MCF 10A (cell line): Measurements from ENCODE around the gene TUBGCP3. TPM values are rescaled to one million over a fixed set of nuclear protein-coding genes. Genes with fewer than 3 reads are reported as not detected.
"Not testable (repeated sequence)": the region's sequence is repeated elsewhere in the genome, so short reads cannot be mapped to it uniquely, and the experiment has no call there.

ENCODE experiments used
- BruUV-seq: library from RNA; stranded (reverse); fragments of 400-500 nt; replicated peaks from 2 replicates; lab custom pipeline; 2021; lab: Mats Ljungman, UMichigan
- CTCF ChIA-PET: fragments of 300-600 bp; sonication (Branson Sonifier 250); formaldehyde crosslinking; extraction: SDS; loops from one replicate; lab custom pipeline; 2021; ENCODE audit warnings: antibody characterized with exemption, inconsistent platforms; lab: Yijun Ruan, JAX
- POLR2A ChIA-PET: fragments of 300-600, 350-650 bp; sonication (Branson Sonifier 250); formaldehyde crosslinking; extraction: SDS; loops from one replicate; lab custom pipeline; 2020; ENCODE audit warnings: antibody characterized with exemption, inconsistent platforms; lab: Yijun Ruan, JAX
- DNase-seq: peaks from one replicate; pipeline ENCODE4 v3.0.0-alpha.2; 2018; ENCODE audit not compliant: unreplicated experiment
- H3K27ac Mint-ChIP-seq: one replicate; pipeline ENCODE4 v1.8.0; 2022; ENCODE audit warnings: mild to moderate bottlenecking, low read depth, mixed read lengths; ENCODE audit not compliant: unreplicated experiment
- H3K27me3 Mint-ChIP-seq: one replicate; pipeline ENCODE4 v1.8.0; 2022; ENCODE audit warnings: mixed read lengths; ENCODE audit not compliant: insufficient read depth, unreplicated experiment
- H3K36me3 Mint-ChIP-seq: one replicate; pipeline ENCODE4 v1.8.0; 2022; ENCODE audit warnings: mild to moderate bottlenecking, moderate library complexity, mixed read lengths; ENCODE audit not compliant: insufficient read depth, unreplicated experiment
- H3K4me1 Mint-ChIP-seq: one replicate; pipeline ENCODE4 v1.8.0; 2022; ENCODE audit warnings: mixed read lengths; ENCODE audit not compliant: insufficient read depth, unreplicated experiment
- H3K4me3 Mint-ChIP-seq: one replicate; pipeline ENCODE4 v1.8.0; 2022; ENCODE audit warnings: mild to moderate bottlenecking, moderate library complexity, mixed read lengths; ENCODE audit not compliant: unreplicated experiment
- H3K9me3 Mint-ChIP-seq: one replicate; pipeline ENCODE4 v1.8.0; 2022; ENCODE audit warnings: mixed read lengths; ENCODE audit not compliant: unreplicated experiment
- intact Hi-C: fragments of 100-400 bp; cut with micrococcal nuclease; formaldehyde crosslinking; loops from 2 replicates; pipeline ENCODE4 v1.14.1; 2022
- total RNA-seq: library from RNA; stranded (reverse); gene quantifications from 2 replicates; pipeline ENCODE4 v1.2.3, GENCODE V29; 2022
- TF ChIP-seq, protein P1 (sequence below): fragments of 200-600 bp; IDR thresholded peaks from one replicate; pipeline ENCODE4 v1.8.0; 2022; ENCODE audit warnings: antibody characterized with exemption, mild to moderate bottlenecking; ENCODE audit not compliant: unreplicated experiment

Gene TUBGCP3
- total RNA-seq, 1 experiment from 2014 or later: 35.7 TPM

GRCh38 chr13:112554214-112554850 lies 33.6 kb downstream of the TUBGCP3 start:
- no peaks in the 10 kb centered on the region for H3K4me1 Mint-ChIP-seq
- intact Hi-C loops: no loop called here
- BruUV-seq: no TSS peak
- no peaks in the 10 kb centered on the region for H3K9me3 Mint-ChIP-seq
- no peaks in the 10 kb centered on the region for H3K27me3 Mint-ChIP-seq
- H3K4me3 Mint-ChIP-seq: no peak overlapping the region
- POLR2A ChIA-PET: no interaction called here
- DNase-seq: no peak
- H3K27ac Mint-ChIP-seq: no peak overlapping the region
- TF ChIP-seq, protein P1, sequence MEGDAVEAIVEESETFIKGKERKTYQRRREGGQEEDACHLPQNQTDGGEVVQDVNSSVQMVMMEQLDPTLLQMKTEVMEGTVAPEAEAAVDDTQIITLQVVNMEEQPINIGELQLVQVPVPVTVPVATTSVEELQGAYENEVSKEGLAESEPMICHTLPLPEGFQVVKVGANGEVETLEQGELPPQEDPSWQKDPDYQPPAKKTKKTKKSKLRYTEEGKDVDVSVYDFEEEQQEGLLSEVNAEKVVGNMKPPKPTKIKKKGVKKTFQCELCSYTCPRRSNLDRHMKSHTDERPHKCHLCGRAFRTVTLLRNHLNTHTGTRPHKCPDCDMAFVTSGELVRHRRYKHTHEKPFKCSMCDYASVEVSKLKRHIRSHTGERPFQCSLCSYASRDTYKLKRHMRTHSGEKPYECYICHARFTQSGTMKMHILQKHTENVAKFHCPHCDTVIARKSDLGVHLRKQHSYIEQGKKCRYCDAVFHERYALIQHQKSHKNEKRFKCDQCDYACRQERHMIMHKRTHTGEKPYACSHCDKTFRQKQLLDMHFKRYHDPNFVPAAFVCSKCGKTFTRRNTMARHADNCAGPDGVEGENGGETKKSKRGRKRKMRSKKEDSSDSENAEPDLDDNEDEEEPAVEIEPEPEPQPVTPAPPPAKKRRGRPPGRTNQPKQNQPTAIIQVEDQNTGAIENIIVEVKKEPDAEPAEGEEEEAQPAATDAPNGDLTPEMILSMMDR: no peak
- CTCF ChIA-PET: interaction anchor here (0.8 to 1.3 kb wide), 4 partner anchors 8 to 187 kb away, joined by 3 read pairs; no protein-coding TSS in a partner anchor
- H3K36me3 Mint-ChIP-seq: peaks cover 74% of the 10 kb centered on the region

DNA sequence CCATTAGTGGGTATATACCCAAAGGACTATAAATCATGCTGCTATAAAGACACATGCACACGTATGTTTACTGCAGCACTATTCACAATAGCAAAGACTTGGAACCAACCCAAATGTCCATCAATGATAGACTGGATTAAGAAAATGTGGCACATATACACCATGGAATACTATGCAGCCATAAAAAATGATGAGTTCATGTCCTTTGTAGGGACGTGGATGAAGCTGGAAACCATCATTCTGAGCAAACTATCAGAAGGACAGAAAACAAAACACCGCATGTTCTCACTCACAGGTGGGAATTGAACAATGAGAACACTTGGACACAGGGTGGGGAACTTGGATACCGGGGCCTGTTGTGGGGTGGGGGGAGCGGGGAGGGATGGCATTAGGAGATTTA lies 39.0 kb downstream of the TUBGCP3 start:
- DNase-seq, H3K27ac Mint-ChIP-seq, H3K9me3 Mint-ChIP-seq, H3K27me3 Mint-ChIP-seq, POLR2A ChIA-PET, H3K4me1 Mint-ChIP-seq, intact Hi-C loops, CTCF ChIA-PET, H3K4me3 Mint-ChIP-seq, BruUV-seq: not testable (repeated sequence)
- peaks cover 72% of the 10 kb centered on the region for H3K36me3 Mint-ChIP-seq

GRCh38 chr13:112545856-112546255 lies 42.1 kb downstream of the TUBGCP3 start:
- BruUV-seq: no TSS peak
- TF ChIP-seq, protein P1: no peak
- peaks cover 54% of the 10 kb centered on the region for H3K36me3 Mint-ChIP-seq
- H3K27ac Mint-ChIP-seq: peak overlapping the region; percentile 75
- CTCF ChIA-PET: no interaction called here
- DNase-seq: peak; percentile 27
- no peaks in the 10 kb centered on the region for H3K9me3 Mint-ChIP-seq
- POLR2A ChIA-PET: interaction anchor here (0.7 to 1.2 kb wide), 2 partner anchors 22 to 553 kb away, joined by 3 to 4 read pairs; no protein-coding TSS in a partner anchor
- H3K27me3 Mint-ChIP-seq: no peaks in the 10 kb centered on the region
- H3K4me1 Mint-ChIP-seq: no peaks in the 10 kb centered on the region
- intact Hi-C loops: no loop called here
- no peak overlapping the region for H3K4me3 Mint-ChIP-seq

DNA sequence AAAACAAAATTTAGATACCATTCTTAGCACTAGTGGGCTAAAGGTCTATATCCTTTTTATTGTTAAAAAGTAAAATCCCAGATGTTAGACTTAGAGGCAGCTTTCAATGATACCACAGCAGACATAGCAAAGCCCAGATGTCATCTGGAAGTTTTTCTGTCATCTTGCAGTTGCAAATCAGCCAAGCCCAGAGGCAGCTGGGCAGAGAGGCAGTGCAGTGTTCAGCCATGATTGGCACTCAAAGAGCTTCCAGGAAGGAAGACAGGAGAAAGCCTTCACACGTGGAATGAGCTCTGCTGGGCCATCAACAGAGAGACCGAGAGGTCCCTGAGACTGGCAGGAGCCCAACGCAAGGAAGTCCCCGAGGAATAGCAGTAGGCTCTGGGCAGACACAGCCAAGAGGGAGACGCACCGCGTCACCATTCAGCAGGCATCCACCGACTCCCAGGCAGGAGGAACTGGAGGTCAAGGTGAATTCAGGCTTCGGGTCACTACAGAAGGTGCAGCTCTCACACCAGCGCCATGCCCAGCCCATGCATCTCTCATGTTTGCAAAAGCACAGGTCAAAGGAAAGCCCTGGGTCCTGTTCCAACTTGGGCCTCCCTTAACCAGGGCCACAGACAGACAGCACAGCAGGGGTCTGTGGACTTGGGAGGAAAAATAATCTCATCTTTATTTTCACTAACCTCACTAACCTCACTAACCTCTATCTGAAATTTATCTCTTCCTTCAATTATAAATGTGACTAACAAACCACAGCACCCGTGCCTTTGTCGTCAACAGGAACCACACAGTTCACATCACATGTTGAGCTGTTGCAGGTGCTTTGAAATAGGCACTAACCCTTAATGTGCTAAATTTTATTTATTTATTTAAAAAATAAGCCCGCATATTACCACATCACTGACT lies 54.9 kb downstream of the TUBGCP3 start:
- no peak overlapping the region for H3K27ac Mint-ChIP-seq
- no peaks in the 10 kb centered on the region for H3K27me3 Mint-ChIP-seq
- intact Hi-C loops: no loop called here
- peaks cover 16% of the 10 kb centered on the region for H3K36me3 Mint-ChIP-seq
- H3K9me3 Mint-ChIP-seq: no peaks in the 10 kb centered on the region
- POLR2A ChIA-PET: no interaction called here
- CTCF ChIA-PET: interaction anchor here (0.5 kb wide), 1 partner anchor 158 kb away, joined by 3 read pairs; no protein-coding TSS in a partner anchor
- no TSS peak for BruUV-seq
- TF ChIP-seq, protein P1: no peak
- no peak for DNase-seq
- no peak overlapping the region for H3K4me3 Mint-ChIP-seq
- H3K4me1 Mint-ChIP-seq: no peaks in the 10 kb centered on the region
